ENCODE measurements around the gene RBM15B. TPM values are rescaled to one million over a fixed set of nuclear protein-coding genes. Genes with fewer than 3 reads are reported as not detected.

Gene RBM15B
- total and polyA plus RNA-seq, 9 of the 15 experiments (the other 6 are each of a cell fraction or from before 2014, with no cell fraction given) = 1.8 to 21.0 (median 10.5) TPM

DNA sequence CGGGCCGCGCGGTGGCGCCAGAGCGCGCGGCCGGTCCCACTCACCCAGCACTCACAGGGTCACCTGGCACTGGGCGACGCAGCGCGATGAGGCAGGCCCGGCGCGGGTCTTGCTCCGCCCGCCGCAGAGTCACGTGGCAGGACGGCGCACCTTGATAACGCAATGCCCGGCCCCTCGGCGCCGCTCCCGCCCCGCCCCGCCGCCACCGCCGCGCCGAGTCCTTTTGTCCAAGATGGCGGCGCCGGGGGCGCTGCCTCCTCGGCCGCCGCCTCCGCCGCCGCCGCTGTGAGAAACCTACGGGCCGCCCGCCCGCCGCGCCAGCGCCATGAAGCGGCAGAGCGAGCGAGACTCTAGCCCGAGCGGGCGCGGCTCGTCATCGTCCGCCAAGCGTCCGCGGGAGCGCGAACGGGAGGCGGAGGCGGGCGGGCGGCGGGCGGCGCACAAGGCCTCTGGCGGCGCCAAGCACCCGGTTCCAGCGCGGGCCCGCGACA is at the start of gene RBM15B (continued):
- TF ChIP-seq, protein P1, sequence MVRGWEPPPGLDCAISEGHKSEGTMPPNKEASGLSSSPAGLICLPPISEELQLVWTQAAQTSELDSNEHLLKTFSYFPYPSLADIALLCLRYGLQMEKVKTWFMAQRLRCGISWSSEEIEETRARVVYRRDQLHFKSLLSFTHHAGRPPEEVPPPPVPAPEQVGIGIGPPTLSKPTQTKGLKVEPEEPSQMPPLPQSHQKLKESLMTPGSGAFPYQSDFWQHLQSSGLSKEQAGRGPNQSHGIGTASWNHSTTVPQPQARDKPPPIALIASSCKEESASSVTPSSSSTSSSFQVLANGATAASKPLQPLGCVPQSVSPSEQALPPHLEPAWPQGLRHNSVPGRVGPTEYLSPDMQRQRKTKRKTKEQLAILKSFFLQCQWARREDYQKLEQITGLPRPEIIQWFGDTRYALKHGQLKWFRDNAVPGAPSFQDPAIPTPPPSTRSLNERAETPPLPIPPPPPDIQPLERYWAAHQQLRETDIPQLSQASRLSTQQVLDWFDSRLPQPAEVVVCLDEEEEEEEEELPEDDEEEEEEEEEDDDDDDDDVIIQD (CRISPR knock-in tag; IDR thresholded peaks at IDR 0.05) = no peak
- TF ChIP-seq HMG20A (CRISPR knock-in tag; conservative IDR thresholded peaks at IDR 0.05) (no peak), TGIF2 (CRISPR knock-in tag; IDR thresholded peaks at IDR 0.05) (no peak), ZNF695 (CRISPR knock-in tag; IDR thresholded peaks at IDR 0.05) (no peak), HNRNPH1 (optimal IDR thresholded peaks at IDR 0.05; ENCODE audit: low read depth, low read length) (no peak), FOXK2 (conservative IDR thresholded peaks at IDR 0.05 in 1 of 2, IDR thresholded peaks at IDR 0.05 in 1 of 2; ENCODE audit: low read depth in 2 of 2) (no peak), NCOR1 (IDR thresholded peaks at IDR 0.05) (no peak), EP400 (IDR thresholded peaks at IDR 0.05) (peak; percentile 51; the same call in 1 of the 2 replicates), U2AF2 (optimal IDR thresholded peaks at IDR 0.05; ENCODE audit: low read depth, low read length) (no peak), ZNF79 (CRISPR knock-in tag; IDR thresholded peaks at IDR 0.05; ENCODE audit: low read depth) (no peak), THRAP3 (IDR thresholded peaks at IDR 0.05; ENCODE audit: borderline replicate concordance) (no peak)
- TF ChIP-seq, protein P2, sequence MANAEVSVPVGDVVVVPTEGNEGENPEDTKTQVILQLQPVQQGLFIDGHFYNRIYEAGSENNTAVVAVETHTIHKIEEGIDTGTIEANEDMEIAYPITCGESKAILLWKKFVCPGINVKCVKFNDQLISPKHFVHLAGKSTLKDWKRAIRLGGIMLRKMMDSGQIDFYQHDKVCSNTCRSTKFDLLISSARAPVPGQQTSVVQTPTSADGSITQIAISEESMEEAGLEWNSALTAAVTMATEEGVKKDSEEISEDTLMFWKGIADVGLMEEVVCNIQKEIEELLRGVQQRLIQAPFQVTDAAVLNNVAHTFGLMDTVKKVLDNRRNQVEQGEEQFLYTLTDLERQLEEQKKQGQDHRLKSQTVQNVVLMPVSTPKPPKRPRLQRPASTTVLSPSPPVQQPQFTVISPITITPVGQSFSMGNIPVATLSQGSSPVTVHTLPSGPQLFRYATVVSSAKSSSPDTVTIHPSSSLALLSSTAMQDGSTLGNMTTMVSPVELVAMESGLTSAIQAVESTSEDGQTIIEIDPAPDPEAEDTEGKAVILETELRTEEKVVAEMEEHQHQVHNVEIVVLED (CRISPR knock-in tag; IDR thresholded peaks at IDR 0.05) = peak; percentile 69
- TF ChIP-seq, protein P3, sequence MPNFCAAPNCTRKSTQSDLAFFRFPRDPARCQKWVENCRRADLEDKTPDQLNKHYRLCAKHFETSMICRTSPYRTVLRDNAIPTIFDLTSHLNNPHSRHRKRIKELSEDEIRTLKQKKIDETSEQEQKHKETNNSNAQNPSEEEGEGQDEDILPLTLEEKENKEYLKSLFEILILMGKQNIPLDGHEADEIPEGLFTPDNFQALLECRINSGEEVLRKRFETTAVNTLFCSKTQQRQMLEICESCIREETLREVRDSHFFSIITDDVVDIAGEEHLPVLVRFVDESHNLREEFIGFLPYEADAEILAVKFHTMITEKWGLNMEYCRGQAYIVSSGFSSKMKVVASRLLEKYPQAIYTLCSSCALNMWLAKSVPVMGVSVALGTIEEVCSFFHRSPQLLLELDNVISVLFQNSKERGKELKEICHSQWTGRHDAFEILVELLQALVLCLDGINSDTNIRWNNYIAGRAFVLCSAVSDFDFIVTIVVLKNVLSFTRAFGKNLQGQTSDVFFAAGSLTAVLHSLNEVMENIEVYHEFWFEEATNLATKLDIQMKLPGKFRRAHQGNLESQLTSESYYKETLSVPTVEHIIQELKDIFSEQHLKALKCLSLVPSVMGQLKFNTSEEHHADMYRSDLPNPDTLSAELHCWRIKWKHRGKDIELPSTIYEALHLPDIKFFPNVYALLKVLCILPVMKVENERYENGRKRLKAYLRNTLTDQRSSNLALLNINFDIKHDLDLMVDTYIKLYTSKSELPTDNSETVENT (CRISPR knock-in tag; IDR thresholded peaks at IDR 0.05) = no peak
- TF ChIP-seq, protein P4, sequence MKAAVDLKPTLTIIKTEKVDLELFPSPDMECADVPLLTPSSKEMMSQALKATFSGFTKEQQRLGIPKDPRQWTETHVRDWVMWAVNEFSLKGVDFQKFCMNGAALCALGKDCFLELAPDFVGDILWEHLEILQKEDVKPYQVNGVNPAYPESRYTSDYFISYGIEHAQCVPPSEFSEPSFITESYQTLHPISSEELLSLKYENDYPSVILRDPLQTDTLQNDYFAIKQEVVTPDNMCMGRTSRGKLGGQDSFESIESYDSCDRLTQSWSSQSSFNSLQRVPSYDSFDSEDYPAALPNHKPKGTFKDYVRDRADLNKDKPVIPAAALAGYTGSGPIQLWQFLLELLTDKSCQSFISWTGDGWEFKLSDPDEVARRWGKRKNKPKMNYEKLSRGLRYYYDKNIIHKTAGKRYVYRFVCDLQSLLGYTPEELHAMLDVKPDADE (conservative IDR thresholded peaks at IDR 0.05; ENCODE audit: control insufficient read depth, low read depth, low read length) = peak; percentile 74; the same call in 1 of the 2 replicates
- TF ChIP-seq, protein P5, sequence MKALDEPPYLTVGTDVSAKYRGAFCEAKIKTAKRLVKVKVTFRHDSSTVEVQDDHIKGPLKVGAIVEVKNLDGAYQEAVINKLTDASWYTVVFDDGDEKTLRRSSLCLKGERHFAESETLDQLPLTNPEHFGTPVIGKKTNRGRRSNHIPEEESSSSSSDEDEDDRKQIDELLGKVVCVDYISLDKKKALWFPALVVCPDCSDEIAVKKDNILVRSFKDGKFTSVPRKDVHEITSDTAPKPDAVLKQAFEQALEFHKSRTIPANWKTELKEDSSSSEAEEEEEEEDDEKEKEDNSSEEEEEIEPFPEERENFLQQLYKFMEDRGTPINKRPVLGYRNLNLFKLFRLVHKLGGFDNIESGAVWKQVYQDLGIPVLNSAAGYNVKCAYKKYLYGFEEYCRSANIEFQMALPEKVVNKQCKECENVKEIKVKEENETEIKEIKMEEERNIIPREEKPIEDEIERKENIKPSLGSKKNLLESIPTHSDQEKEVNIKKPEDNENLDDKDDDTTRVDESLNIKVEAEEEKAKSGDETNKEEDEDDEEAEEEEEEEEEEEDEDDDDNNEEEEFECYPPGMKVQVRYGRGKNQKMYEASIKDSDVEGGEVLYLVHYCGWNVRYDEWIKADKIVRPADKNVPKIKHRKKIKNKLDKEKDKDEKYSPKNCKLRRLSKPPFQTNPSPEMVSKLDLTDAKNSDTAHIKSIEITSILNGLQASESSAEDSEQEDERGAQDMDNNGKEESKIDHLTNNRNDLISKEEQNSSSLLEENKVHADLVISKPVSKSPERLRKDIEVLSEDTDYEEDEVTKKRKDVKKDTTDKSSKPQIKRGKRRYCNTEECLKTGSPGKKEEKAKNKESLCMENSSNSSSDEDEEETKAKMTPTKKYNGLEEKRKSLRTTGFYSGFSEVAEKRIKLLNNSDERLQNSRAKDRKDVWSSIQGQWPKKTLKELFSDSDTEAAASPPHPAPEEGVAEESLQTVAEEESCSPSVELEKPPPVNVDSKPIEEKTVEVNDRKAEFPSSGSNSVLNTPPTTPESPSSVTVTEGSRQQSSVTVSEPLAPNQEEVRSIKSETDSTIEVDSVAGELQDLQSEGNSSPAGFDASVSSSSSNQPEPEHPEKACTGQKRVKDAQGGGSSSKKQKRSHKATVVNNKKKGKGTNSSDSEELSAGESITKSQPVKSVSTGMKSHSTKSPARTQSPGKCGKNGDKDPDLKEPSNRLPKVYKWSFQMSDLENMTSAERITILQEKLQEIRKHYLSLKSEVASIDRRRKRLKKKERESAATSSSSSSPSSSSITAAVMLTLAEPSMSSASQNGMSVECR (CRISPR knock-in tag; IDR thresholded peaks at IDR 0.05) = peak; percentile 74

Data from K562 (cell line).